ENCODE data around the gene ELMOD1. TPM values are rescaled to one million over a fixed set of nuclear protein-coding genes. Genes with fewer than 3 reads are reported as not detected.

ELMOD1 gene
- total RNA-seq, 1 donor from 2014 or later: not detected

GRCh38 chr11:107621081-107621480, 30.1 kb downstream of the ELMOD1 start:
- H3K27ac Mint-ChIP-seq (ENCODE audit: unreplicated experiment): no peak overlapping the region
- no peaks in the 10 kb centered on the region for H3K9me3 Mint-ChIP-seq (ENCODE audit: unreplicated experiment)
- H3K27me3 Mint-ChIP-seq (ENCODE audit: unreplicated experiment): peaks cover 33% of the 10 kb centered on the region
- H3K4me1 Mint-ChIP-seq (ENCODE audit: unreplicated experiment): no peaks in the 10 kb centered on the region
- no peak for DNase-seq (ENCODE audit: extremely low spot score, unreplicated experiment)
- TF ChIP-seq CTCF (IDR thresholded peaks at IDR 0.05): no peak
- no peak overlapping the region for H3K4me3 Mint-ChIP-seq (ENCODE audit: unreplicated experiment)
- no peaks in the 10 kb centered on the region for H3K36me3 Mint-ChIP-seq (ENCODE audit: unreplicated experiment)

GRCh38 chr11:107623183-107623582, 32.2 kb downstream of the ELMOD1 start:
- no peak for TF ChIP-seq CTCF (IDR thresholded peaks at IDR 0.05)
- DNase-seq (ENCODE audit: extremely low spot score, unreplicated experiment): no peak
- H3K4me1 Mint-ChIP-seq (ENCODE audit: unreplicated experiment): no peaks in the 10 kb centered on the region
- H3K9me3 Mint-ChIP-seq (ENCODE audit: unreplicated experiment): no peaks in the 10 kb centered on the region
- H3K4me3 Mint-ChIP-seq (ENCODE audit: unreplicated experiment): no peak overlapping the region
- peaks cover 42% of the 10 kb centered on the region for H3K27me3 Mint-ChIP-seq (ENCODE audit: unreplicated experiment)
- H3K27ac Mint-ChIP-seq (ENCODE audit: unreplicated experiment): no peak overlapping the region
- no peaks in the 10 kb centered on the region for H3K36me3 Mint-ChIP-seq (ENCODE audit: unreplicated experiment)

GRCh38 chr11:107624983-107625684, 34.2 kb downstream of the ELMOD1 start:
- no peak for TF ChIP-seq CTCF (IDR thresholded peaks at IDR 0.05)
- no peak for DNase-seq (ENCODE audit: extremely low spot score, unreplicated experiment)
- Mint-ChIP-seq H3K4me3 (ENCODE audit: unreplicated experiment) (no peak overlapping the region), H3K27me3 (ENCODE audit: unreplicated experiment) (peaks cover 46% of the 10 kb centered on the region), H3K36me3 (ENCODE audit: unreplicated experiment) (no peaks in the 10 kb centered on the region), H3K4me1 (ENCODE audit: unreplicated experiment) (no peaks in the 10 kb centered on the region), H3K9me3 (ENCODE audit: unreplicated experiment) (no peaks in the 10 kb centered on the region), H3K27ac (ENCODE audit: unreplicated experiment) (no peak overlapping the region)

GRCh38 chr11:107625685-107625989, 34.7 kb downstream of the ELMOD1 start:
- no peak overlapping the region for H3K4me3 Mint-ChIP-seq (ENCODE audit: unreplicated experiment)
- DNase-seq (ENCODE audit: extremely low spot score, unreplicated experiment): no peak
- H3K4me1 Mint-ChIP-seq (ENCODE audit: unreplicated experiment): no peaks in the 10 kb centered on the region
- no peak overlapping the region for H3K27ac Mint-ChIP-seq (ENCODE audit: unreplicated experiment)
- peaks cover 42% of the 10 kb centered on the region for H3K27me3 Mint-ChIP-seq (ENCODE audit: unreplicated experiment)
- TF ChIP-seq CTCF (IDR thresholded peaks at IDR 0.05): no peak
- no peaks in the 10 kb centered on the region for H3K9me3 Mint-ChIP-seq (ENCODE audit: unreplicated experiment)
- no peaks in the 10 kb centered on the region for H3K36me3 Mint-ChIP-seq (ENCODE audit: unreplicated experiment)

GRCh38 chr11:107631043-107631442, 40.1 kb downstream of the ELMOD1 start:
- H3K27ac Mint-ChIP-seq (ENCODE audit: unreplicated experiment): no peak overlapping the region
- no peak overlapping the region for H3K4me3 Mint-ChIP-seq (ENCODE audit: unreplicated experiment)
- no peak for DNase-seq (ENCODE audit: extremely low spot score, unreplicated experiment)
- no peak for TF ChIP-seq CTCF (IDR thresholded peaks at IDR 0.05)
- no peaks in the 10 kb centered on the region for H3K9me3 Mint-ChIP-seq (ENCODE audit: unreplicated experiment)
- no peaks in the 10 kb centered on the region for H3K4me1 Mint-ChIP-seq (ENCODE audit: unreplicated experiment)
- H3K27me3 Mint-ChIP-seq (ENCODE audit: unreplicated experiment): peaks cover 56% of the 10 kb centered on the region
- H3K36me3 Mint-ChIP-seq (ENCODE audit: unreplicated experiment): no peaks in the 10 kb centered on the region

All from osteocyte (in vitro differentiated cells).